ENCODE results near the gene CYCS.
"Not testable (repeated sequence)": the region's sequence is repeated elsewhere in the genome, so short reads cannot be mapped to it uniquely, and the experiment has no call there.

CYCS gene

DNA sequence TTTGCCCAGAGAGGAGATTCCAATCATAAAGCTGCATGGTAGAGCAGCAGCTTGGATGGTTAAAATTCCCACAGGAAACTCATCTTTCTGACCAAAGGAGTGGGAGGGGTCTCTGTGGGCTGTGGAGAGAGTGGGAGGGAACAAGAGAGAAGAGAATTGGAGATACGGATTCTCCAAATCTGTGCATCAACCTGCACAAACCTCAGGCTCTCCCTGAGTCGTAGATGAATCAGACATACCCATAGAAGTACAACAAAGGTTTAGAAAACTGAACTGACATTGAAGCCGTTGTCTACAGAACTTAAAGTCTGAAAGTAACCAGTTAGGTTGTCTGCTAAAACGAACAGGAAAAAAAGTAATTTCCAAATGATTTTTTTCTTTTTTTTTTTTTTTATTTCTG, 41.9 kb downstream of the CYCS start:
- DNase-seq (ENCODE audit: extremely low spot score): no peak
- ChIA-PET CTCF (interaction anchor here (1.4 to 17.3 kb wide), 3 partner anchors 9 to 271 kb away, joined by 4 to 188 read pairs (median 6); no protein-coding TSS in a partner anchor), POLR2A (interaction anchor here (0.7 kb wide), 1 partner anchor 148 kb away, joined by 4 read pairs; no protein-coding TSS in a partner anchor)
- TF ChIP-seq, protein P1, sequence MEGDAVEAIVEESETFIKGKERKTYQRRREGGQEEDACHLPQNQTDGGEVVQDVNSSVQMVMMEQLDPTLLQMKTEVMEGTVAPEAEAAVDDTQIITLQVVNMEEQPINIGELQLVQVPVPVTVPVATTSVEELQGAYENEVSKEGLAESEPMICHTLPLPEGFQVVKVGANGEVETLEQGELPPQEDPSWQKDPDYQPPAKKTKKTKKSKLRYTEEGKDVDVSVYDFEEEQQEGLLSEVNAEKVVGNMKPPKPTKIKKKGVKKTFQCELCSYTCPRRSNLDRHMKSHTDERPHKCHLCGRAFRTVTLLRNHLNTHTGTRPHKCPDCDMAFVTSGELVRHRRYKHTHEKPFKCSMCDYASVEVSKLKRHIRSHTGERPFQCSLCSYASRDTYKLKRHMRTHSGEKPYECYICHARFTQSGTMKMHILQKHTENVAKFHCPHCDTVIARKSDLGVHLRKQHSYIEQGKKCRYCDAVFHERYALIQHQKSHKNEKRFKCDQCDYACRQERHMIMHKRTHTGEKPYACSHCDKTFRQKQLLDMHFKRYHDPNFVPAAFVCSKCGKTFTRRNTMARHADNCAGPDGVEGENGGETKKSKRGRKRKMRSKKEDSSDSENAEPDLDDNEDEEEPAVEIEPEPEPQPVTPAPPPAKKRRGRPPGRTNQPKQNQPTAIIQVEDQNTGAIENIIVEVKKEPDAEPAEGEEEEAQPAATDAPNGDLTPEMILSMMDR (IDR thresholded peaks at IDR 0.05; ENCODE audit: control extremely low read depth, extremely low read depth, low read depth, missing control alignments): no peak

DNA sequence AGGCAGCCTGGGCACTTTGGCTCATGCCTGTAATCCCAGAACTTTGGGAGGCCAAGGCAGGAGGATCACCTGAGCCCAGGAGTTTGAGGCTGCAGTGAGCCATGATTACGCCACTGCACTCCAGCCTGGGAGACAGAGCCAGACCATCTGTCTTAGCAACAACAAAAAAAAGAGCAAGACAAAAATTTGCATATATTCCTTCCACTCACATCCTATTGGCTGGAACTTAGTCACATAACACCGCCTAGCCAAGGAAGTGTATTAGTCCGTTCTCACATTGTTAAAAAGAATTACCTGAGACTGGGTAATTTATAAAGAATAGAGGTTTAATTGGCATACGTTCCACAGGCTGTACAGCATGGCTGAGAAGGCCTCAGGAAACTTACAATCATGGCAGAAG, 43.0 kb downstream of the CYCS start:
- POLR2A ChIA-PET; DNase-seq (ENCODE audit: extremely low spot score): not testable (repeated sequence)
- CTCF ChIA-PET: interaction anchor here (0.8 to 17.3 kb wide), 3 partner anchors 10 to 270 kb away, joined by 4 to 188 read pairs (median 11); no protein-coding TSS in a partner anchor

DNA sequence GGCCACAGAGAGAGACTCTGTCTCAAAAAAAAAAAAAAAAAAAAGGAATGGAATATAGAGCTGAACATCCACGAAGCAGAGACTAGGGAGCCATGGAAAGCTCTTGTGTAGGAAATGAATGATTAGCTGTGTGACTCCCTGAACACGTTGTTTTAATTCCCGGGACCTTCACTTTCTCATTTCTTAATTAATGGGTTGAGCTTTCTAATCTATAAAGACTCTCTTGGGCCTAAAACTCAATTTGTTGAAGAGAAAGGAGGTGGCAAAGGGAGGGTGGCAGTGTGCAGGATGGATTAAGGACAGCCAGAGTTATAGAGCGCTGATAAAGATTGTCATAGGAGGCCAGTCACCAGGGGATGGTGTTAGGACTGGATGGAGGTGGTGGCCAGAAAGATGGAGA, 48.0 kb downstream of the CYCS start:
- POLR2A ChIA-PET: interaction anchor here (0.6 kb wide), 1 partner anchor 98 kb away, joined by 3 read pairs; no protein-coding TSS in a partner anchor
- CTCF ChIA-PET: interaction anchor here (1.1 to 17.3 kb wide), 5 partner anchors 8 to 265 kb away, joined by 3 to 188 read pairs (median 4); no protein-coding TSS in a partner anchor
- no peak for DNase-seq (ENCODE audit: extremely low spot score)
- TF ChIP-seq, protein P1 (IDR thresholded peaks at IDR 0.05; ENCODE audit: control extremely low read depth, extremely low read depth, low read depth, missing control alignments): no peak

DNA sequence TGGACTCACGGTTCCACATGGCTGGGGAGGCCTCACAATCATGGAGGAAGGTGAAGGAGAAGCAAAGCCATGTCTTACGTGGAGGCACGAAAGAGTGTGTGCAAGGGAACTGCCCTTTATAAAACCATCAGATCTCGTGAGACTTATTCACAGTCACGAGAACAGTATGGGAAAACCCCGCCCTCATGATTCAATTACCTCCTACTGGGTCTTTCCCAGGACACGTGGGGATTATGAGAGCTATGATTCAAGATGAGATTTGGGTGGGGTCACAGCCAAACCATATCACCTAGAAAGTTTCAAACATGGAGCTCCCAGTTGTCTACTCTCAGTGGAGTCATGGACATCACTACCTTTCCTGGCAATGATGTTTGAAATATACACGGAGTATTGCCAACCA, 49.6 kb downstream of the CYCS start:
- TF ChIP-seq, protein P1 (IDR thresholded peaks at IDR 0.05; ENCODE audit: control extremely low read depth, extremely low read depth, low read depth, missing control alignments): no peak
- ChIA-PET POLR2A (interaction anchor here (0.6 kb wide), 1 partner anchor 13 kb away, joined by 3 read pairs; no protein-coding TSS in a partner anchor), CTCF (interaction anchor here (0.7 to 17.3 kb wide), 8 partner anchors 10 to 261 kb away, joined by 3 to 188 read pairs (median 4); partner anchors contain the start of gene OSBPL3)
- no peak for DNase-seq (ENCODE audit: extremely low spot score)

DNA sequence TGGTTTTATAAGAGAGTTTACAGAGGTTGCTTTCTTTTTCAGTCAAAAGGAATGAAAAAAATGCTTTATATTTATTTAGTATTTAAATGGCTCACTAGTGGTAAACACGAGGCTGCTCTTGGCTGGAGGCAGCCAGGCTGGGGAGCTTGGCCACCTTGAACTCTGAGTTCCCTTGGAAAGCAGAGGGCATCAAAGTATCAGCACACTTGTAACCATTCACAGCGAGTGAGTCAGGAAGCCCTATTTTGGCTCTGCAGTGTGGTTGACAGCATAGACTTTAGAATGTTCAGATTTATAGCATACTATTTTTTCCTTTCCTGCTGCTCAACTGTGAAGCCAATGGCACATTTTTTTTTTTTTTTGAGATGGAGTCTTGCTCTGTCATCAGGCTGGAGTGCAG, 51.6 kb downstream of the CYCS start:
- no peak for DNase-seq (ENCODE audit: extremely low spot score)
- TF ChIP-seq, protein P1 (IDR thresholded peaks at IDR 0.05; ENCODE audit: control extremely low read depth, extremely low read depth, low read depth, missing control alignments): no peak
- ChIA-PET POLR2A (no interaction called here), CTCF (interaction anchor here (0.8 to 17.3 kb wide), 5 partner anchors 19 to 266 kb away, joined by 3 to 188 read pairs (median 4); no protein-coding TSS in a partner anchor)

Data from GM10248 (cell line).